ENCODE results near the gene WFIKKN1.

DNA sequence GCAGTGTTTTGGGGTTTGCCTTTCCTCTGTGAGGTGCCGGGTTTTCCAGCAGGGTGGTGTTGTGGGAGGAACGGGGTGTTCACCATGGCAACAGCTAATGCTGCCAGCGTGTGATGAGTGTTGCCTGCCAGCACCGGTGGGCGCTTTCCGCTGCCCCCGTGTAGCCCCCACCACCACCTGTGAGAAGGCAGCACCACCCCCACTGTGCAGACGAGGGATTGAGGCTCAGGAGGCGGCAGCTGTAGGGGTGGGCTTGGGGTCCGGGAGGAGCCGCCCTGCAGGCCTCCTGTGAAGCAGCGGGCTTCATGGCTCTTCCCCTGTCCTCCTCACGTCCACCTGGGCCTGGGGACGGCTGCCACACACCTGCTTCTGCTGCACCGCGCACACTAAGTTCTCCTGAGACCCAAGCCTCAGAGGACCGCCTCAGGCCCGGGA lies 35.7 kb upstream of the WFIKKN1 start:
- TF ChIP-seq, protein P1, sequence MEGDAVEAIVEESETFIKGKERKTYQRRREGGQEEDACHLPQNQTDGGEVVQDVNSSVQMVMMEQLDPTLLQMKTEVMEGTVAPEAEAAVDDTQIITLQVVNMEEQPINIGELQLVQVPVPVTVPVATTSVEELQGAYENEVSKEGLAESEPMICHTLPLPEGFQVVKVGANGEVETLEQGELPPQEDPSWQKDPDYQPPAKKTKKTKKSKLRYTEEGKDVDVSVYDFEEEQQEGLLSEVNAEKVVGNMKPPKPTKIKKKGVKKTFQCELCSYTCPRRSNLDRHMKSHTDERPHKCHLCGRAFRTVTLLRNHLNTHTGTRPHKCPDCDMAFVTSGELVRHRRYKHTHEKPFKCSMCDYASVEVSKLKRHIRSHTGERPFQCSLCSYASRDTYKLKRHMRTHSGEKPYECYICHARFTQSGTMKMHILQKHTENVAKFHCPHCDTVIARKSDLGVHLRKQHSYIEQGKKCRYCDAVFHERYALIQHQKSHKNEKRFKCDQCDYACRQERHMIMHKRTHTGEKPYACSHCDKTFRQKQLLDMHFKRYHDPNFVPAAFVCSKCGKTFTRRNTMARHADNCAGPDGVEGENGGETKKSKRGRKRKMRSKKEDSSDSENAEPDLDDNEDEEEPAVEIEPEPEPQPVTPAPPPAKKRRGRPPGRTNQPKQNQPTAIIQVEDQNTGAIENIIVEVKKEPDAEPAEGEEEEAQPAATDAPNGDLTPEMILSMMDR (IDR thresholded peaks at IDR 0.05), result no peak
- no peak for TF ChIP-seq POLR2A (IDR thresholded peaks at IDR 0.05)
